ENCODE data around the gene PITX3. TPM values are rescaled to one million over a fixed set of nuclear protein-coding genes. Genes with fewer than 3 reads are reported as not detected.
A peak's percentile ranks its signal among the peaks of the same experiment; 100 is the strongest.

PITX3 gene
- total and polyA plus RNA-seq, 11 donors, result 0.18 to 9.5 (median 1.3) TPM

DNA sequence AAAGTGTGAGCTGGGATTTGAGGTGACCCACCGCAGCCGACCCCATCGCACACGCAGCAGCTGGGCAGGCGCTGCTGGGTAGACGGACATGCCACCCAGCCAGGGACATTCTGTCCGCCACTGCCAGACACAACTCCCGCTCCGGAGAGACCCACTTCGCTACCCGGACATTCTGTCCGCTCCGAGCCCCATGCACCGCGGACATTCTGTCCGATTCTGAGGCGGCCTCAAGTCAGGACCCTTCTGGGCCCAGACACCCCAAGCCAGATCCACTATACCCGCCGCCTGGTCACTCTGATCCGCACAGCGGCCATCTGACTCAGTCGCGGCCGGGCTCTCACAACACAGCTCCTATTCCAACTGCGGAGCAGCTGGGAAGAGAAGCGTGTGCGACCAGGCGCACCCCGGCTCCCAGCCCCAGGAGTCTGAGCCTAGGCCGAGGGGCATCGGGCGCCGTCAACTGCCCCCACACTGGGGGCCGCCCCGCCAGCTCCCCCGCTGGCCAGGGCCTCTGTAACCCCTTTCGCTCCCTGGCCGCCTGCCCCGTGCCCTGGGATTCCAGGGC is 763 bp downstream of the PITX3 start:
- Histone ChIP-seq H3K9me3 (no peaks in the 10 kb centered on the region), H3K36me3 (no peaks in the 10 kb centered on the region), H3K27ac (peak overlapping the region in 4 of 12 donors; percentile 3 to 46 (median 16)), H3K27me3 (peaks cover 0 to 25% (median 0%) of the 10 kb centered on the region in 9 donors), H3K4me1 (peaks cover 0 to 32% (median 20%) of the 10 kb centered on the region in 12 donors), H3K4me3 (peak overlapping the region; percentile 31 to 70 (median 64))
- TF ChIP-seq, protein P1, sequence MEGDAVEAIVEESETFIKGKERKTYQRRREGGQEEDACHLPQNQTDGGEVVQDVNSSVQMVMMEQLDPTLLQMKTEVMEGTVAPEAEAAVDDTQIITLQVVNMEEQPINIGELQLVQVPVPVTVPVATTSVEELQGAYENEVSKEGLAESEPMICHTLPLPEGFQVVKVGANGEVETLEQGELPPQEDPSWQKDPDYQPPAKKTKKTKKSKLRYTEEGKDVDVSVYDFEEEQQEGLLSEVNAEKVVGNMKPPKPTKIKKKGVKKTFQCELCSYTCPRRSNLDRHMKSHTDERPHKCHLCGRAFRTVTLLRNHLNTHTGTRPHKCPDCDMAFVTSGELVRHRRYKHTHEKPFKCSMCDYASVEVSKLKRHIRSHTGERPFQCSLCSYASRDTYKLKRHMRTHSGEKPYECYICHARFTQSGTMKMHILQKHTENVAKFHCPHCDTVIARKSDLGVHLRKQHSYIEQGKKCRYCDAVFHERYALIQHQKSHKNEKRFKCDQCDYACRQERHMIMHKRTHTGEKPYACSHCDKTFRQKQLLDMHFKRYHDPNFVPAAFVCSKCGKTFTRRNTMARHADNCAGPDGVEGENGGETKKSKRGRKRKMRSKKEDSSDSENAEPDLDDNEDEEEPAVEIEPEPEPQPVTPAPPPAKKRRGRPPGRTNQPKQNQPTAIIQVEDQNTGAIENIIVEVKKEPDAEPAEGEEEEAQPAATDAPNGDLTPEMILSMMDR (IDR thresholded peaks at IDR 0.05), result no peak
- no peak for TF ChIP-seq POLR2A (IDR thresholded peaks at IDR 0.05)
- 24 to 46% (median 31%) methylated on average over 19 to 39 of the region's 39 CpGs for WGBS, 4 donors
- intact Hi-C loops (cut with DNase I), result loop anchor here in 2 of 10 donors (5.0 kb wide), 2 partner anchors 42 to 97 kb away; no protein-coding TSS in a partner anchor
- ATAC-seq (no peak), DNase-seq (peak in 1 of 5 donors; percentile 63)

DNA sequence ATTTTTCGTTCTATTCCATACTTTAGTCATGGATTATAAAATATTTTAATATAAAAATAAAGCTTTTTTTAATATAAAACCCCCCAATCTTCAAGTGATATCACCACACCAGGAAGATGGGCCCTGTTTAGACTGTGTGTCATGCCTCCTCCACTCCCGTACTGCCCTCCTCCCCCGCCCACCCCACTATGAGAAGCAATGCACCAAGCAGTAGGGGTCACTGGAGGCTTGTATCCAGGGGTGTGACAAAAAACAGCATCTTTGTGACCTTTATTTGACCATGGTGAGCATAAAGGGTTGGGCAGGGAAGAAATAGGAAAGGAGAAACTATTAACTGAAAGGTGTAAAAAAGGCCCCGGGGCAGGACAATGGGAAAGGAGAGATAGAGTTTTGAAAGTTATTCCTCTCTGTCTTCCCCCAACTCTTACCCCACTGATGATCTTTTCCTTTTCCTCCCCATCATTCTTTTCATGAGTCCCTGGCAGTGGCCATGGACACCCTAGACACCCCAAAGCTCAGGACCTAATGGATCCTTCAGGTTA is 3.5 kb downstream of the PITX3 start:
- no peaks in the 10 kb centered on the region for H3K36me3 ChIP-seq
- H3K9me3 ChIP-seq, result no peaks in the 10 kb centered on the region
- H3K4me1 ChIP-seq, result peaks cover 0 to 26% (median 17%) of the 10 kb centered on the region in 12 donors
- intact Hi-C loops (cut with DNase I), result no loop called here
- TF ChIP-seq, protein P1 (IDR thresholded peaks at IDR 0.05), result no peak
- TF ChIP-seq POLR2A (IDR thresholded peaks at IDR 0.05), result no peak
- H3K4me3 ChIP-seq, result no peak overlapping the region
- 47 to 76% (median 55%) methylated on average over 4 of the region's 4 CpGs for WGBS, 4 donors
- H3K27me3 ChIP-seq, result peaks cover 0 to 33% (median 0%) of the 10 kb centered on the region in 9 donors
- no peak for ATAC-seq
- H3K27ac ChIP-seq, result no peak overlapping the region
- DNase-seq, result no peak

DNA sequence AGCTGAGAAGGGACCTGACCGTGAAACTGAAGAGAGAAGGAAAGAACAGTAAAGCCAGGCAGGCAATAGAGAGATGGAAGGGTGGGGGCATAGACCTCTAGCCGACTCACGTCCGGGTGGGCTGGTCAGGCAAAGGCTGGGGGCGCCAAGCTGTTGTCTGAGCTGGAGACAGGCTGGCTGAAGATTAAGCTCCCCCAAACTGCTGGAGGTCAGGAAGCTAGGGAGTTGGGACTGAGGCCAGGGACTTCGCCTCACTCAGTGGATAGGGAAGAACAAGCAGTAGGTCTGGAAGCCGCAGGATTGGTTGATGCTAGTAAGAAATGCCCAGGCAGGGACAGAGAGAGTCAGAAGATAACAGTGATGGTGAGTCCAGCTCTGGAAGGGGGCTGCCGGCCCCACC is 5.3 kb downstream of the PITX3 start:
- TF ChIP-seq POLR2A (IDR thresholded peaks at IDR 0.05), result no peak
- TF ChIP-seq, protein P1 (IDR thresholded peaks at IDR 0.05), result no peak
- H3K4me1 ChIP-seq, result peaks cover 3 to 22% (median 13%) of the 10 kb centered on the region in 12 donors
- H3K27ac ChIP-seq, result no peak overlapping the region
- peaks cover 4 to 46% (median 13%) of the 10 kb centered on the region in 9 donors for H3K27me3 ChIP-seq
- intact Hi-C loops (cut with DNase I), result no loop called here
- 51 to 69% (median 62%) methylated on average over 8 of the region's 8 CpGs for WGBS, 4 donors
- no peak for ATAC-seq
- no peak for DNase-seq
- no peak overlapping the region for H3K4me3 ChIP-seq
- H3K36me3 ChIP-seq, result no peaks in the 10 kb centered on the region
- no peaks in the 10 kb centered on the region for H3K9me3 ChIP-seq

- WGBS, 4 donors, result 93 to 100% (median 97%) methylated on average over 1 of the region's 1 CpG
- Histone ChIP-seq H3K9me3 (no peaks in the 10 kb centered on the region), H3K27me3 (peaks cover 8 to 46% (median 16%) of the 10 kb centered on the region in 9 donors), H3K27ac (no peak overlapping the region), H3K36me3 (no peaks in the 10 kb centered on the region), H3K4me3 (no peak overlapping the region), H3K4me1 (peaks cover 5 to 22% (median 12%) of the 10 kb centered on the region in 12 donors)
- ATAC-seq, result no peak
- intact Hi-C loops (cut with DNase I), result no loop called here
- TF ChIP-seq, protein P1 (IDR thresholded peaks at IDR 0.05), result no peak
- no peak for DNase-seq
Observed at GRCh38 chr10:102235598-102235920, 5.8 kb downstream of the PITX3 start.
